GM12874 (cell line): ENCODE measurements around the gene NEDD4L.

ENCODE experiments used
- TF ChIP-seq, protein P1 (sequence below): IDR thresholded peaks from 2 replicates; pipeline ENCODE4 v1.5.1; 2011; ENCODE audit warnings: low read depth, mild to moderate bottlenecking, control low read depth, low read length, moderate library complexity; ENCODE audit not compliant: insufficient read depth

NEDD4L gene

DNA sequence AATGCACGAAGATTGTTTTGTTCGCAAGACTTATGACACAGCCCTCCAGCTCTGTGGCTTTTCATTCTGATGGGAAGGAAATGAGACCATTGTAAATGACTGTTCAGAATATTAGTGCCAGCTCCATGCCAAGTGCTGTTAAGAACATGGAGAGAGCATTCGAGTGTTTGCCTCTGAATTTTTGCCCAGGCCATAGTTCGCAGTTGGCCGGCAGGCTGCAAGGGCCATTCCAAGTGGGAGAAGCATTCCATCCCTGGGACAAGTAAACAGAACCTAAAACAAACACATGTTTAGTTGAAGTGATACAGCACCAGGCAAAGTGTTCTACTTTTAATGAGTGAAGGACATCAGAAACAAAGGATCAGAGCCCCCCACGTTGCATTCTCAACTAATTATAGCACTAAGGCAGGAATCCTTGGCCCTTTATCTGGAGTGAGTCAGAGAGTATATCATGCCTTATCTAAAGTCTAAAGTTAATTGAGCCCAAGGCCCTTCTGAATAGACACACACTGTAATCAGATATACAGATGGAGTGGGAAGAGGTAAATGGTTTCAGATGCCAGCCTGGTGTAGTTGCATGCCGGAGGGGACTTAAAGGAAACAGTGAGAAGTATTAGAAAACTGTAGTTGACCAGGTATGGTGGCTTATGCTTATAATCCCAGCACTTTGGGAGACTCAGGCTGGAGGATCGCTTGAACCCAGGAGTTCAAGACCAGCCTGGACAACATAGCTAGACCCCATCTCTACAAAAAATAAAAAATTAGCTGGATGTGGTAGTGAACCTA is 53.3 kb downstream of the NEDD4L start:
- TF ChIP-seq, protein P1, sequence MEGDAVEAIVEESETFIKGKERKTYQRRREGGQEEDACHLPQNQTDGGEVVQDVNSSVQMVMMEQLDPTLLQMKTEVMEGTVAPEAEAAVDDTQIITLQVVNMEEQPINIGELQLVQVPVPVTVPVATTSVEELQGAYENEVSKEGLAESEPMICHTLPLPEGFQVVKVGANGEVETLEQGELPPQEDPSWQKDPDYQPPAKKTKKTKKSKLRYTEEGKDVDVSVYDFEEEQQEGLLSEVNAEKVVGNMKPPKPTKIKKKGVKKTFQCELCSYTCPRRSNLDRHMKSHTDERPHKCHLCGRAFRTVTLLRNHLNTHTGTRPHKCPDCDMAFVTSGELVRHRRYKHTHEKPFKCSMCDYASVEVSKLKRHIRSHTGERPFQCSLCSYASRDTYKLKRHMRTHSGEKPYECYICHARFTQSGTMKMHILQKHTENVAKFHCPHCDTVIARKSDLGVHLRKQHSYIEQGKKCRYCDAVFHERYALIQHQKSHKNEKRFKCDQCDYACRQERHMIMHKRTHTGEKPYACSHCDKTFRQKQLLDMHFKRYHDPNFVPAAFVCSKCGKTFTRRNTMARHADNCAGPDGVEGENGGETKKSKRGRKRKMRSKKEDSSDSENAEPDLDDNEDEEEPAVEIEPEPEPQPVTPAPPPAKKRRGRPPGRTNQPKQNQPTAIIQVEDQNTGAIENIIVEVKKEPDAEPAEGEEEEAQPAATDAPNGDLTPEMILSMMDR, result no peak

DNA sequence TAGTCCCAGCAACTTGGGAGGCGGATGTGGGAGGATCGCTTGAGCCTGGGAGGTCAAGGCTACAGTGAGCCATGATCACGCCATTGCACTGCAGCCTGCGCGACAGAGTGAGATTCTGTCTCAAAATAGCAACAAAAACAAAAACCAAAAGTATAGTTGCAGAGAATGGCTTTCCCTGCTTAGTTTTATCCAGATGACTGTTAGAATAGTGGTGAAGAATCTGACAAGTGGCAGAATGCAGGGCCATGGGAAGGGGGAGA is 53.8 kb downstream of the NEDD4L start:
- TF ChIP-seq, protein P1, result no peak

DNA sequence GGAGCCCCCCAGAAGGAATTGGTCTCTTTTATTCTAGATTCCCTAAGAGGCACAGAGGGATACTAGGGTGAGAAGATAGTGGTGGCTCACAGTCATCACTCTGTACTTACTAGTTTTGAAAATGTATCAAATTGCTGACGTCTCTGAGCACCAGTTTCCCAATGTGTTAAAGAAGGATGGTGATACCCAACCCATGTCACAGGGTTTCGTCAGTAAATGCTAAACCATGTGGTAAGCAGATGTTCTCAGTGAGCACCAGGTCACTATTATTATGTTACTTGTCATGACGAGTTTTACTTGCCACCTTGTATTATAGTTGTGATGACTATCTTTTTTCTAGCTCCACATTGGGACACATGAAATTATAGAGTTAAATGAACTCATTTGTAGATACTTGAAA is 54.7 kb downstream of the NEDD4L start:
- TF ChIP-seq, protein P1, result no peak

DNA sequence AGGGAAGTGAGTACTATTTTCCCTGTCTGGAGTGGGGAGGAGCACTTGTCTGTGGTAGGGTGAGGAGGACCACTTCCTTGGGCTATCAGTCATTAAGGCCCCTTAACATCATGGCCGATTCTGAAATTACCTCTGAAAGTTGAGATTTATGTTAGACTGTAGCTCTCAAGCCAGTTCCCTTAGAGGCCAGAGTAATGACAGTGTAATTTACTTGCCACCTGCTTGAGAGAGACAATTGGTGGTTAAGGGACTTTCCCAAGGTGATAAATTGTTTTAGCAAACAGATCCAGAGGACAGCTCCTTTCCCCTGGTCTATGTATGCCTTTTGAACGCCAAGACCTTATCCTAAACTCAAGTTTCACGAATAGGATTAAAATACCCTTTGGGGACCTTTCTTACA is 56.1 kb downstream of the NEDD4L start:
- TF ChIP-seq, protein P1, result no peak

DNA sequence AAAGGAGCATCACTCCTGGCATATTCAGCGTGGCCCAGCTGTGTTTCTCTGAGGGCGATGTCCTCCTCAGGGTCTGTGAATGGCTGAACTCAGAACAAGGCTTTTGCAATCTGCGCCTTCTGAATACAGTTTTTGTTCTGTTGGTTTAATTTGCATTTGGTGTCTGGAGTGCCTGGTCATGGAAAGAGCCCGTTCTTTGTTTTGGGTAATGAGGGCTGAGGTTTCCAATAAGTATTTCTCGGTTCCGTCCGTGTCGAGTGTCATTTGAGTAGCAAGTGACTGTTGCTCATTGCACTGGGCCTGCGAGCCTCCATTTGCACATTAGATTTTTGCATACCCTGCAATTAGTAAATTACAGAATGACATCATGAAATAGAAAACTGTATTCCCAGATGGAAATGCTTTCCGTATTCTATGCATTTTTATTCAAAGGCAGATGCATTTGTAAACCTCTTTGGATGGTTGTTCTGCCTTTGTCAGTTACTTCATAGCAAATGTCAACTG is 57.3 kb downstream of the NEDD4L start:
- TF ChIP-seq, protein P1, result no peak

DNA sequence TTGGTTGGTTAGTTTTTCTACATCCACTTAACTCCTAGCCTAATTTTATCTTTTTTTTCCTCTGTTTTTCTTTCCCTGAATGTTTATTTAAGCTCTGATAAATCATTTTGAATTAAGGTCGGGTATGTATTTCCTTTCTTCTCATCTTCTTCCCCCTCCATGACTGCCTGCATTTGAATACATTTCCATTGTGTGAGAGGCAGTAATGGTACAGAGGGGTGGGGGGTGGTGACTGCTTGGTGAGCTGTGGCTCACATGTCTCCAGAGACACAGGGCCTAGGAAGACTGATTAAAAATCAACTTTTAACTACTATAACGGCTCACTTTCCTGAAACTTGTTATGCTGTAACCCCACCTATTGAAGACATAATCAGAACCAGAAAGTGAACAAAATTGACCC is 58.0 kb downstream of the NEDD4L start:
- TF ChIP-seq, protein P1, result no peak

DNA sequence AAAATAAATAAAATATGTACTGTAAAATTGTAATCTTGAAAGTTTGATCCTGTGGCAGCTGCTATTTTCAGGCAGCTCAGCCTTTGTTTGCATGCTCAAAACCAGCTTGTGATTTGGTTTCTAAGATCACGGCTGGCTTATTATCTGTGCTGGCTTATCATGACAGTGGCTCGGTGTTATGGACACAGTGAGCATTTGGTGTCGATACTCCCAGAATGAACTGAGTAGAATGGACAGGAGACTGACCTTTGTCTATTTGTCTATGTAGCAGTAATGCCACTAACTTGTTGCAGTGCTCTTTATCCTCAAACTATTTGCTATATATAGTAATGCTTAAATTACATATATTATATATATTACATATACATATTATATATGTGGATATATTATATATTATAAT is 58.8 kb downstream of the NEDD4L start:
- TF ChIP-seq, protein P1, result no peak
